H9 (cell line): ENCODE data around the gene LRMDA. TPM values are rescaled to one million over a fixed set of nuclear protein-coding genes. Genes with fewer than 3 reads are reported as not detected.

Experiments used
- DNase-seq: peaks from one replicate; pipeline ENCODE4 v3.0.0-alpha.2; 2017
- H2AFZ ChIP-seq: one replicate; pipeline ENCODE4 v1.6.1; 2013; ENCODE audit warnings: mild to moderate bottlenecking, low read length, control low read depth, moderate library complexity
- H2AK5ac ChIP-seq: 2 replicates; pipeline ENCODE4 v1.6.1; 2013; ENCODE audit warnings: low read length, control low read depth, mixed read lengths; ENCODE audit not compliant: insufficient read length
- H2BK120ac ChIP-seq: one replicate; pipeline ENCODE4 v1.6.1; 2013; ENCODE audit warnings: low read depth, mild to moderate bottlenecking, low read length, control low read depth, inconsistent platforms; ENCODE audit not compliant: poor library complexity, severe bottlenecking
- H2BK12ac ChIP-seq: 2 replicates; pipeline ENCODE4 v1.6.1; 2013; ENCODE audit warnings: low read length, control low read depth, mixed read lengths, low read depth; ENCODE audit not compliant: insufficient read length
- H2BK15ac ChIP-seq: 2 replicates; pipeline ENCODE4 v1.6.1; 2013; ENCODE audit warnings: low read depth, low read length, control low read depth
- H2BK20ac ChIP-seq: one replicate; pipeline ENCODE4 v1.6.1; 2013; ENCODE audit warnings: low read depth, mild to moderate bottlenecking, low read length, control low read depth, inconsistent platforms; ENCODE audit not compliant: poor library complexity, severe bottlenecking
- H2BK5ac ChIP-seq: 2 replicates; pipeline ENCODE4 v1.6.1; 2013; ENCODE audit warnings: low read length, control low read depth, mixed read lengths; ENCODE audit not compliant: insufficient read length
- H3K14ac ChIP-seq: 2 replicates; pipeline ENCODE4 v1.6.1; 2013; ENCODE audit warnings: low read length, control low read depth; ENCODE audit not compliant: insufficient read depth
- H3K18ac ChIP-seq: 2 replicates; pipeline ENCODE4 v1.6.1; 2013; ENCODE audit warnings: low read depth, mild to moderate bottlenecking, mixed read lengths, low read length, control low read depth; ENCODE audit not compliant: insufficient read length
- H3K23ac ChIP-seq: 2 replicates; pipeline ENCODE4 v1.6.1; 2013; ENCODE audit warnings: low read length, control low read depth, mixed read lengths, low read depth; ENCODE audit not compliant: insufficient read length
- H3K23me2 ChIP-seq: 2 replicates; pipeline ENCODE4 v1.6.1; 2013; ENCODE audit warnings: low read depth, mild to moderate bottlenecking, mixed read lengths, low read length, control low read depth; ENCODE audit not compliant: insufficient read length, poor library complexity, severe bottlenecking
- H3K27ac ChIP-seq: 2 replicates; pipeline ENCODE4 v1.5.1; 2013; ENCODE audit warnings: low read length, control low read depth, mixed read lengths, low read depth; ENCODE audit not compliant: insufficient read length
- H3K27me3 ChIP-seq: 2 replicates; pipeline ENCODE4 v1.6.1; 2013; ENCODE audit warnings: low read length, control low read depth, inconsistent platforms; ENCODE audit not compliant: insufficient read depth
- H3K4ac ChIP-seq: 2 replicates; pipeline ENCODE4 v1.6.1; 2013; ENCODE audit warnings: low read depth, mild to moderate bottlenecking, control low read depth, inconsistent platforms, low read length, moderate library complexity
- H3K4me1 ChIP-seq: 2 replicates; pipeline ENCODE4 v1.6.1; 2013; ENCODE audit warnings: low read length, control low read depth, inconsistent platforms; ENCODE audit not compliant: insufficient read depth
- H3K4me2 ChIP-seq: 2 replicates; pipeline ENCODE4 v1.6.1; 2013; ENCODE audit warnings: low read length, control low read depth, mixed read lengths; ENCODE audit not compliant: insufficient read length, insufficient read depth
- H3K56ac ChIP-seq: 2 replicates; pipeline ENCODE4 v1.6.1; 2013; ENCODE audit warnings: low read depth, mild to moderate bottlenecking, mixed read lengths, low read length, control low read depth; ENCODE audit not compliant: insufficient read length
- H3K79me1 ChIP-seq: 2 replicates; pipeline ENCODE4 v1.6.1; 2013; ENCODE audit warnings: low read depth, mild to moderate bottlenecking, moderate library complexity, low read length, control low read depth, inconsistent platforms; ENCODE audit not compliant: insufficient read depth, poor library complexity, severe bottlenecking
- H3K79me2 ChIP-seq: 2 replicates; pipeline ENCODE4 v1.6.1; 2013; ENCODE audit warnings: low read length, control low read depth, inconsistent platforms; ENCODE audit not compliant: insufficient read depth
- H3K9ac ChIP-seq: 2 replicates; pipeline ENCODE4 v1.6.1; 2013; ENCODE audit warnings: low read length, control low read depth, mixed read lengths; ENCODE audit not compliant: insufficient read length; ENCODE audit errors: extremely low read depth
- H3K9me3 ChIP-seq: one replicate; pipeline ENCODE4 v1.6.1; 2013; ENCODE audit warnings: low read depth, low read length, inconsistent platforms; ENCODE audit not compliant: control insufficient read depth
- H3T11ph ChIP-seq: one replicate; pipeline ENCODE4 v1.6.1; 2013; ENCODE audit warnings: mild to moderate bottlenecking, low read length, control low read depth, inconsistent platforms
- H4K20me1 ChIP-seq: one replicate; pipeline ENCODE4 v1.6.1; 2013; ENCODE audit not compliant: control insufficient read depth, insufficient read length, insufficient read depth
- H4K5ac ChIP-seq: 2 replicates; pipeline ENCODE4 v1.6.1; 2013; ENCODE audit warnings: low read depth, mild to moderate bottlenecking, mixed read lengths, low read length, control low read depth; ENCODE audit not compliant: insufficient read length
- H4K8ac ChIP-seq: replicated peaks from 2 replicates; pipeline ENCODE4 v1.6.1; 2013; ENCODE audit warnings: low read length, control low read depth, mixed read lengths, low read depth; ENCODE audit not compliant: insufficient read length
- H4K91ac ChIP-seq: 2 replicates; pipeline ENCODE4 v1.6.1; 2013; ENCODE audit warnings: low read depth, mild to moderate bottlenecking, moderate library complexity, mixed read lengths, low read length, control low read depth; ENCODE audit not compliant: insufficient read length
- H3K27ac Mint-ChIP-seq, 3 experiments: 2 replicates in 2 of 3; 3 replicates in 1 of 3; pipeline ENCODE4 v1.8.0; 2020 to 2021; ENCODE audit warnings: mixed read lengths in 3 of 3, mild to moderate bottlenecking in 1 of 3, moderate library complexity in 1 of 3
- H3K27me3 Mint-ChIP-seq: 2 replicates; pipeline ENCODE4 v1.8.0; 2021; ENCODE audit warnings: low read depth, mild to moderate bottlenecking, moderate library complexity, mixed read lengths
- H3K36me3 Mint-ChIP-seq, 3 experiments: 2 replicates in 2 of 3; 3 replicates in 1 of 3; pipeline ENCODE4 v1.8.0; 2020 to 2021; ENCODE audit warnings: low read depth in 3 of 3, mixed read lengths in 3 of 3; ENCODE audit not compliant: insufficient read depth in 1 of 3
- H3K4me1 Mint-ChIP-seq, 2 experiments: 2 replicates each; pipeline ENCODE4 v1.8.0; 2020; ENCODE audit warnings: mixed read lengths in 2 of 2
- H3K4me3 Mint-ChIP-seq, 2 experiments: 2 replicates in 1 of 2; 3 replicates in 1 of 2; pipeline ENCODE4 v1.8.0; 2020 to 2021; ENCODE audit warnings: mild to moderate bottlenecking in 2 of 2, mixed read lengths in 2 of 2, moderate library complexity in 1 of 2
- H3K9me3 Mint-ChIP-seq, 2 experiments: 2 replicates in 1 of 2; 3 replicates in 1 of 2; pipeline ENCODE4 v1.8.0; 2020; ENCODE audit warnings: mild to moderate bottlenecking in 2 of 2, mixed read lengths in 2 of 2, moderate library complexity in 1 of 2
- CTCF ChIP-seq: fragments of 200-600 bp; sonication (generic); conservative IDR thresholded peaks from 3 replicates; pipeline ENCODE4 v1.8.0; 2021; ENCODE audit warnings: antibody characterized with exemption, mild to moderate bottlenecking
- WGBS: extraction: QIAGEN DNeasy Blood & Tissue Kit; methylation state at CpG from one replicate; pipeline ENCODE4 v1.1.7; 2013; ENCODE audit warnings: missing lambda C conversion rate, low lambda C conversion rate, mixed read lengths; ENCODE audit not compliant: insufficient read length; ENCODE audit errors: extremely low coverage; 5-methylcytosine and 5-hydroxymethylcytosine counted together
- total RNA-seq: library from RNA; stranded (reverse); gene quantifications from 2 replicates; pipeline ENCODE4 v1.2.1, GENCODE V29; 2021

Gene LRMDA
- total RNA-seq, 1 experiment from 2014 or later = 1.8 TPM

GRCh38 chr10:75723319-75723980 lies 292.0 kb downstream of the LRMDA start:
- Histone ChIP-seq H4K20me1 (no peaks in the 10 kb centered on the region), H2BK12ac (no peak overlapping the region), H3K27ac (no peak overlapping the region), H3K9me3 (no peaks in the 10 kb centered on the region), H3K56ac (no peak overlapping the region), H4K91ac (no peak overlapping the region), H3K4me2 (no peak overlapping the region), H2BK20ac (no peak overlapping the region), H3K4me1 (no peaks in the 10 kb centered on the region), H2AK5ac (no peak overlapping the region), H3T11ph (no peak overlapping the region), H3K23me2 (no peaks in the 10 kb centered on the region), H2BK5ac (no peak overlapping the region), H4K5ac (no peak overlapping the region), H3K14ac (no peak overlapping the region), H3K4ac (no peak overlapping the region), H2AFZ (no peak overlapping the region), H3K27me3 (no peaks in the 10 kb centered on the region), H3K79me2 (no peaks in the 10 kb centered on the region), H3K23ac (no peak overlapping the region), H2BK15ac (no peak overlapping the region), H3K79me1 (no peaks in the 10 kb centered on the region), H3K18ac (no peak overlapping the region), H3K9ac (no peak overlapping the region), H4K8ac (no peak overlapping the region), H2BK120ac (no peak overlapping the region)
- DNase-seq = no peak
- no peaks in the 10 kb centered on the region for H3K27me3 Mint-ChIP-seq
- TF ChIP-seq CTCF = no peak
- no peaks in the 10 kb centered on the region for H3K36me3 Mint-ChIP-seq
- no peaks in the 10 kb centered on the region for H3K4me1 Mint-ChIP-seq
- H3K27ac Mint-ChIP-seq = no peak overlapping the region
- H3K4me3 Mint-ChIP-seq = no peak overlapping the region
- no peaks in the 10 kb centered on the region for H3K9me3 Mint-ChIP-seq
- WGBS = no CpG with 5 or more reads among the region's 9 CpGs
